ENCODE measurements around the gene RBM12.

RBM12 gene

DNA sequence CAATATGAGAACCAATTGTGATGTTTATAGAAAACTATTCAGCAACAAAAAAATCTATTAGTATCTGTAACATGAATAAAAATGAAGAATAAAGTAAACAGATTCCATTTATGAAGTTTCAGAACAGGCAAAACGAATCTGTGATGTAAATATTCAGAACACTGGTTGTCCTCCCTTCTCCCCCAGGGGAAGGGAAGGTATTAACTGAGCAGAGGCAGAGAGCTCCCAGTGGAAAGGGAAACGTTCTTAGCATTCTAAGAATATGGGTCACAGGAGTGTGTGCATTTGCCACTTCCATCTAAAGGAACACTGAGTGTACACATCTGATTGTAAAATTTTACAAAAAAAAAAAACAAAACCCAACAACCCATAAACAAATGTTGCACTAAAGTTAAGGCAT lies 25.9 kb downstream of the RBM12 start:
- TF ChIP-seq, protein P1, sequence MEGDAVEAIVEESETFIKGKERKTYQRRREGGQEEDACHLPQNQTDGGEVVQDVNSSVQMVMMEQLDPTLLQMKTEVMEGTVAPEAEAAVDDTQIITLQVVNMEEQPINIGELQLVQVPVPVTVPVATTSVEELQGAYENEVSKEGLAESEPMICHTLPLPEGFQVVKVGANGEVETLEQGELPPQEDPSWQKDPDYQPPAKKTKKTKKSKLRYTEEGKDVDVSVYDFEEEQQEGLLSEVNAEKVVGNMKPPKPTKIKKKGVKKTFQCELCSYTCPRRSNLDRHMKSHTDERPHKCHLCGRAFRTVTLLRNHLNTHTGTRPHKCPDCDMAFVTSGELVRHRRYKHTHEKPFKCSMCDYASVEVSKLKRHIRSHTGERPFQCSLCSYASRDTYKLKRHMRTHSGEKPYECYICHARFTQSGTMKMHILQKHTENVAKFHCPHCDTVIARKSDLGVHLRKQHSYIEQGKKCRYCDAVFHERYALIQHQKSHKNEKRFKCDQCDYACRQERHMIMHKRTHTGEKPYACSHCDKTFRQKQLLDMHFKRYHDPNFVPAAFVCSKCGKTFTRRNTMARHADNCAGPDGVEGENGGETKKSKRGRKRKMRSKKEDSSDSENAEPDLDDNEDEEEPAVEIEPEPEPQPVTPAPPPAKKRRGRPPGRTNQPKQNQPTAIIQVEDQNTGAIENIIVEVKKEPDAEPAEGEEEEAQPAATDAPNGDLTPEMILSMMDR (IDR thresholded peaks at IDR 0.05), result no peak

DNA sequence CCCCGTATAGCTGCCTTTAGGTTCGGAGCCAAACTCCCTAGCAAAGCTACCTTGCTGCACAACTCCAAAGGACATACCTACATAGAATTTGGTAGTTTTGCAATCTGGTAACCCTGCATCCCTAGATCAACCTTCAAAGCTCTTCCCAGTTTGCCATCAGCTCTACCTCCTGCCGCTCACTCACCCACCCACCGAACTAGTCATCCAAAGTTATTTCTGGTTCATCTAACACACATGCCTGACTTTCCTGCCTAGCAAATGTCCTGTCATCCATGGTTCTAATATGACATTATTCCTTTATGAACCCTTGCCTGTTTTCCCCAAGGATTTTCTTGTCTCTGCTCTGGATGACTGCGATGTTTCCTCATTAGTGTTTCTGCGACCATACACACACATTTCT lies 27.4 kb downstream of the RBM12 start:
- TF ChIP-seq, protein P1 (IDR thresholded peaks at IDR 0.05), result no peak

DNA sequence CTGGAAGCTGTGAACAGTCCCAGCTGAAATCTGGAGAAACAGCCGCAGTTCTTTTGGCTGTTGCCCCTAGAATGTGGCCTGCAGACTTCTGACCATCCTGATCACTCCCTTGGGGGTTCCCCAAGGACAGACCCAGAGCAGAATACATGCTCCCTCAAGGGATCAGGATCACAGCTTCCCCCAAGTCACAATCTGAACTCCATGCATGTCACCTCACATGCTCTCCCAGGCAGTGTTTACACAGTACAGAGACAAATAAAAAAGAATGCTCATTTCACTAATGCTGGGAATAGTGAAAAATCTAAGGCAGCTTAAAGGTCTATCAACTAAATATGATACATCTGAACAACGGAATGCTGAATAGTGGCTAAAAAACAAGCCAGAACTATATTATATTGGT lies 28.6 kb downstream of the RBM12 start:
- TF ChIP-seq, protein P1 (IDR thresholded peaks at IDR 0.05), result no peak

DNA sequence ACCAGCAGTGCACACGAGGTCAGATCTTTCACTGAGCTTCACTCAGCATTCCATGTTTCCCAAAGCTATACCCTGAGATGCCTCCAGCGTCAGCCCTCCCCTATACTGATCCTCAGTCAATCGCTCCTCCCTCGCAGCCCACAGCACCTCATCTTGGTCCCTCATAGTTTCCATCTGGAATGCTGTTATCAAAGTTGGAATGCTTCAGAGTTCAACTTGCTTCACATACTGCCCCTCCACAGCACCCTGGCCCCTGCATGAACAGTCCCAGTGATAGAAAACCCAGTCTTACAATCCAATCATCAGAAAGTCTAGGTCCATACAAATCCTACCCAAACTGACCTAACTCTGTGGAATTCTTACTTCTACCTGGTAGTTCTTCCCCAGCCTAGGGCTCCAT lies 29.0 kb downstream of the RBM12 start:
- TF ChIP-seq, protein P1 (IDR thresholded peaks at IDR 0.05), result no peak

DNA sequence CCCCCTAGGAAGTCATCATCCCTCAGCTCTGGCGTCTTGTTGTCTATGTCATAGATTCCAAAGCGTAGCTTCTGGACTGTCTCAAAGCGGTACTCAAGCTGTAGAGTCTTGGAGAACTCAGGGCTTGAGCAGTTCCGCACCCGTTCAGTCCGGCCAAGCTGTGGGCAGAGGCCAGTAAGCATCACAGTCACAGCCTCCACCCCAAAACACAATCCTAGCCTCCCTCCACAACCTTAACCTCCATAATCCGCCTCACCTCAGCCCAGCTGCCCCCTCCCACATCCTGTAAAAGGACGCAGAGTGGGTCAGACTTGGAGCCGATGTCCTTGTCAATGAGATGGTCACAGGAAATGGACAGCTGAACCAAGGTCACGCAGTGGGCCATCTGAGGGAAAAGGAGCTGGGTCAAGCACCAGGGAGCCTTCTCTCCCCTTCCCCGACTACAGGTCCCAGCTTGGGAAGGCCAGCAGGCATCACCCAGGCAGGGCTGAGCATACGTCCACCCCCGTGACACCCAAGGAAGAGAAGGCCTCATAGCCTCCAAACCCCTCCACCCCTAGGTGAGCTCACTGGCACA lies 32.1 kb downstream of the RBM12 start:
- TF ChIP-seq, protein P1 (IDR thresholded peaks at IDR 0.05), result no peak

DNA sequence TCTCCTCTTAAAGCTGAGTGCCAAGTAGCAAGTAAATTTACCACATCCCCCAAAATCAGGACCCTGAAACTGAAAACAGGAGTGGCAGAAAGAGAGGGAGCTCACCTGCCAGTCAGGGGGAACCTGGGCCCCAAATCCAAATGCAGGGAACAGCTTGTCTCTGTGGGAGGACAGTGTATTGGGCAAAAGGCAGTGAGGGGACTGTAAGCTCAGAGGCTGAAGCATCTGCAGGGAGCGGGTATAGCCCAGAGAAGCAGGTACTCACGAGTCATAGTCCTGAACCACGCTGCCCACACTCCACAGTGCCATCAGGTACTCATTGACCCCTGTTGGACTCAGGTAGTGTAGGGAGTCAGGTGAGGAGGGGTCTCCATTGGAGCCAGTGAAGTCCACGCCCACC lies 34.1 kb downstream of the RBM12 start:
- TF ChIP-seq, protein P1 (IDR thresholded peaks at IDR 0.05), result no peak

DNA sequence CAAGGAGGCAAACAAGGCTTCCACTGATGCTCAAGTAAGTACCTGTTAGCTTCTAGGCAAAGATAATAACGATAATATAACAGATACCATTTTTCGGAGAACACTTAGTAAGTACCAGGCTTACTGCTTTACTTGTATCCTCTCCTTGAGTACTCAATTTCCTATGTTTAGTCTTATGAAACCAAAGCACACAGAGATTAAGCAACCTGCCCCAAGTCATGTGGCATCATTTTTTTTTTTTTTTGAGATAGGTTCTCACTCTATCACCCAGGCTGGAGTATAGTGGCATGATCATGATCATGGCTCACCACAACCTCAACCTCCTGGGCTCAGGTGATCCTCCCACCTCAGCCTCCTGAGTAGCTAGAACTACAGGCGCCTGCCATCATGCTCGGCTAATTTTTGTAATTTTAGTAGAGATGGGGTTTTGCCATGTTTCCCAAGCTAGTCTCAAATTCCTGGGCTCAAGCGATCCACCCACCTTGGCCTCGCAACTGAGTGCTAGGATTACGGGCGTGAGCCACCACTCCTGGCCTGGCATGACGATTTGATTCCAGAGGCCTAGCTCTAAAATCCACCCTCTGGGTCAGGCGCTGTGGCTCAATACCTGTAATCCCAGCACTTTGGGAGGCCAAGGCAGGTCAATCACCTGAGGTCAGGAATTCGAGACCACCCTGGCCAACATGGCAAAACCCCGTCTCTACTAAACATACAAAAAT lies 35.1 kb downstream of the RBM12 start:
- TF ChIP-seq, protein P1 (IDR thresholded peaks at IDR 0.05), result no peak

Measured in LNCAP (cell line).